LNCAP (cell line): ENCODE data around the gene NLRX1.

ENCODE experiments used
- TF ChIP-seq, protein P1 (sequence below): fragments of 450-650 bp; IDR thresholded peaks from 2 replicates; pipeline ENCODE4 v1.5.1; 2017; ENCODE audit warnings: mild to moderate bottlenecking

The NLRX1 gene

DNA sequence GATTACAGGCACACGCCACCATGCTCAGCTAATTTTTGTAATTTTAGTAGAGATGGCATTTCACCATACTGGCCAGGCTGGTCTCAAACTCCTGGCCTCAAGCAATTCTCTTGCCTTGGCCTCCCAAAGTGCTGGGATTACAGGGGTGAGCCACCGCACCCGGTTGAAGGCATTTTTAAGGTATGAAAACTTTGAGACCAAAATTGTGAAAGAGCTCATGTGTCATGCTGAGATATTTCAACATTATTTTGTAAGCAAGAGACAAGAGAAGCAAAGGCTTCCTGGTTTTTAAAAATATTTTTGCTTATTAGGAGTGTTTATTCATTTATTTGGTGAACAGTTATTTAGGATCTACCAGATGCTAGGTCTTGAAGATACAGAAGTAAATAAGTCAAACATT, 23.6 kb downstream of the NLRX1 start:
- TF ChIP-seq, protein P1, sequence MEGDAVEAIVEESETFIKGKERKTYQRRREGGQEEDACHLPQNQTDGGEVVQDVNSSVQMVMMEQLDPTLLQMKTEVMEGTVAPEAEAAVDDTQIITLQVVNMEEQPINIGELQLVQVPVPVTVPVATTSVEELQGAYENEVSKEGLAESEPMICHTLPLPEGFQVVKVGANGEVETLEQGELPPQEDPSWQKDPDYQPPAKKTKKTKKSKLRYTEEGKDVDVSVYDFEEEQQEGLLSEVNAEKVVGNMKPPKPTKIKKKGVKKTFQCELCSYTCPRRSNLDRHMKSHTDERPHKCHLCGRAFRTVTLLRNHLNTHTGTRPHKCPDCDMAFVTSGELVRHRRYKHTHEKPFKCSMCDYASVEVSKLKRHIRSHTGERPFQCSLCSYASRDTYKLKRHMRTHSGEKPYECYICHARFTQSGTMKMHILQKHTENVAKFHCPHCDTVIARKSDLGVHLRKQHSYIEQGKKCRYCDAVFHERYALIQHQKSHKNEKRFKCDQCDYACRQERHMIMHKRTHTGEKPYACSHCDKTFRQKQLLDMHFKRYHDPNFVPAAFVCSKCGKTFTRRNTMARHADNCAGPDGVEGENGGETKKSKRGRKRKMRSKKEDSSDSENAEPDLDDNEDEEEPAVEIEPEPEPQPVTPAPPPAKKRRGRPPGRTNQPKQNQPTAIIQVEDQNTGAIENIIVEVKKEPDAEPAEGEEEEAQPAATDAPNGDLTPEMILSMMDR: no peak

DNA sequence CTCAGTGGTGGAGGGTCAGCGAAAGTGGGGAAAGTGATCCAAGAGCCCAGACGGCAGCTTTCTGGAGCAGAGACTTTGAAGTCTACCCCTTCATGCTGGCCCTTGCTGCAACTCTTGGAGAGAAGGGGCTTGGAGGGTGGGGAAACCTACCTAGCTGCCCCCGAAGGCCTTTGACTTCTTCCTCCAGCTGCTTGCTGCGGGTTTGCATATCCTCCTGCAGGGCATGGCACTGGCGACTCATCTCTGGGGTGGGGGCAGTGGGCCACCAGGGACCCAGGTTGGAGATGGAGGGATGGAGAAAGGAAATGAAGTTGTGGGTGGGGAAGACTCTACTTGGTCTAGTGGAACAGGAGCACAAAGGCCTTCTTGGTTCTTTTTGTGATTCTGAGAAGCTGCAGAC, 24.5 kb downstream of the NLRX1 start:
- TF ChIP-seq, protein P1: no peak

DNA sequence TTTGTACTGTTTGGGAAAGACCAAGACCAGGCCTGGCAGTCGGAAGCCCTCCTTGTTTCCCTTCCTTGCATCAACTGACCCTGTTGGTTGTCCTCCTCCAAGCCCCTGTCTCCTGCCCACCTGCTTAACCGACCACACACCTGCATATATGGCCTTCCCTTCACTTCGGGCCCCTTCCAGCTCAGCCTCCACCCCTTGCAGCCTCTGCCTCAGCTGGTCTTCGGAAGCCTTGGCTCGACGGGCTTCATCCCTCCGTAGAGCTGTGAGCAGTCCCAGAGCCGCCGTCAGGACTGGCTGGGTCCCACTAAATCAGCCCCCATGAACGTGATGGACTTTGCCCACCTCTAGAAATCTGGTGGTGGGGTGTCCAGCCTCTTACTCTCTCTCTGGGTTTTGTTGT, 25.1 kb downstream of the NLRX1 start:
- TF ChIP-seq, protein P1: no peak

DNA sequence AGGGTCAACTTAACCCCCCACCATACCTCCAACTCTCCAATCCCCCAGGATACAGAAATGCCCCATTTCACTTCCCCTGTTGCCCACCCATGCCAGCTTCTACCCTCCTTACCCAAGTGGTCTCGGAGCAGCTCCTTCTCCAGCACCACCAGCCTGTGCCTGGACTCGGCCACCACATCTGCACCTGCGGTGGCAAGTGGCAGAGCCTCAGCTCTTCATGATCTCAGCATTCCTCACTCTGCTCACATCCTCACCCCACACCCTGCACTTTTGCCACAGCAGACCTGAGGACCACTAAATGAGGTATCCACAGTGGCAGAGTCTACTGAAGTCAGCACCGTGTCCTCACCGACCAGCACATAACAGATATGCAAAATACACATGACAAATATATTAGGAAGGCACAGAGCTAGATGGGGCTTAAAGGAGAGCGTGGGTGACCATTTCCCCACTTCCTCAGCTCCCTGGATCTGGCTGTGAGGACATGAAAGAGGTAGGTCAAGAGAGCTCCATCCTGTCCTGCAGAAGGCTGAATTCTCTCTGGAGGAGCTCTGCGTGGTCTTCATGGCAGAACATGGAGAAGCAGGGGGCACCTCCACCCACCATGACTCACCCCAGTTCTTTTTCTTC, 26.4 kb downstream of the NLRX1 start:
- TF ChIP-seq, protein P1: no peak

DNA sequence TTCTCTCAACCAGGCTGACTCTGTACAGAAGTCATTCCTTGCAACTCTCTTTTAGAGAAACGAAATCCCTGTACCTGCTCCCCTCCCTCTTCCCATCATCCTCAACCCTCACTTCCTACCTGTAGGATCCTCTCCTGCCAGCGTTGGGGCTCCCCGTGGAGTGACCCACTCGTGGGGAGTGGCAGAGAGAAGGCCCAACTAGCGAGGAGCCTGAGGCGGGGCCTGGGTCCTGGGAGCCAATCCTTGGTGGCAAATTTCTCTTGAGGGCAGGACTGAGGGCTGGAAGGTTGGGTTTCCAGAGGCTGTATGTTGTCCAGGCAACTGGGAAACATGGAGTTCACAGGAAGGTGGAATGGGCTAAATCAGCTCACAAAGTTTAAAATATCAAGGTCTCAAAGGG, 27.2 kb downstream of the NLRX1 start:
- TF ChIP-seq, protein P1: no peak

DNA sequence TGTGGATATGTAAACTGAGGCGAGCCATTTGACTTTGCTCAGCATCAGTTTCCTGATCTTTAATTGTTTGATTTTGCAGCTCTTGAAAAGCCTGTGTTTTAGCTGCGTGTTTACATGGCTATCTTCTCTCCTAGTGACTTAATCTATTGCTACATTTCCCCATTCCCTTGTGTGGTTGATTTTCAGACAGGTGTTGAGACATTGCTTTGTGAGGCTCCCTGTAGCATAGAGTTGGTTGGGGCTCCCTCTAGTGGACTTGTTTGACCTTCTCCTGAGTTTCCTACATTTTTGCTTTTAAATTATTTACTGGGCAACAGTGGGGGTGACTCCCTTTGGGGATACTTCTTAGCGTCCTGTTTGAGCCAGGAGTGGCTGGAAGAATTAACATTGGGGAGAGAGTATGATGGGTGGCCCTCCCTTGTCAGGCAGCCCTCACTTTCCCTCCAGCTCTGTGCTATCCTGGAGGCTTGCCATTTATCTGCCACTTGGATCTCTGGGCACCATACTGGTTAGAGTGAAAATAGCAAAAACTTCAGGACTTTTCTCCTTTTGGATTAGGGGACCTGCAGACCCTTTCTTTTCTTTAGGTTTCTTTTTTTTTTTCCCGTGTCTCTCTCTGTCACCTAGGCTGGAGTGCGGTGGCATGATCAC, 28.4 kb downstream of the NLRX1 start:
- TF ChIP-seq, protein P1: peak; percentile 84

DNA sequence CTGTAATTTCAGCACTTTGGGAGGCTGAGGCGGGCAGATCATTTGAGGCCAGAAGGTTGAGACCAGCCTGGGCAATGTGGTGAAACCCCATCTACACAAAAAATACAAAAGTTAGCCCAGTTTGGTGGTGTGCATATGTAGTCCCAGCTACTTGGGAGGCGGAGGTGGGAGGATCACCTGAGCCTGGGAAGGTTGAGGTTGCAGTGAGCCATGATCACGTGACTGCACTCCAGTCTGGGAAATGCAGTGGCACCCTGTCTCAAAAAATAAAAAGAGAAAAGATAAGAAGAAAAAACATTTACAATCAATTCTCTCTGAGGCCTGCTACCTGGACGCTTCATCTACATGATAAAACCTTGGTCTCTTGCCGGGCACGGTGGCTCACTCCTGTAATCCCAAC, 30.4 kb downstream of the NLRX1 start:
- TF ChIP-seq, protein P1: no peak
